ENCODE data around the gene DPEP1. TPM values are rescaled to one million over a fixed set of nuclear protein-coding genes. Genes with fewer than 3 reads are reported as not detected.

Gene DPEP1
- total RNA-seq, 1 donor from 2014 or later: 0.13 TPM

DNA sequence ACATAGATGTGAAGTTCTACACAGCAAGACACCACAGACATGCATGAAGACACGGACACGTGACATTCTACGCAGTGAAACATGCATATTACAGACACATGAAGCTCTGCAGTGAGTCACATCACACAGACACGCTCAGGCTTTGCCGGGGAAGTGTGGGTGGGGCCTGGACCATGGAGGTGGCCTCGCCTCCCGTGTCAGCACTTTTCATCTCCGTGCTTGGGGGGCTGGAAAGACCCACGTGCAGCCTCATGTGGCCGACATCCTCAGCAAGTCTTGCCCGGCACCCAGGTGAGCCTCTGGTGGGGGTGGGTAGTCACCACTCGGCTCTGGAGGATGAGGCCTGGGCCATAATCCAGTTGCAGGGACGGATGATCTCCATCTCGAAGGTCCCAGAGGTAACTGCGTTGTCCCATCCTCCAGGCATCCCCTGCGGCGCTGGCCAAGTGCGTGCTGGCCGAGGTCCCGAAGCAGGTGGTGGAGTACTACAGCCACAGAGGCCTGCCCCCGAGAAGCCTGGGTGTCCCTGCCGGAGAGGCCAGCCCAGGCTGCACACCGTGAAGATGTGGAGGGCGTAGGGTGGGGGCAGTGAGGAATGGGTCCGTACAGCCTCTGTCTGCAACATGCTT lies 17.3 kb upstream of the DPEP1 start:
- ATAC-seq (no peak), DNase-seq (ENCODE audit: low spot score) (no peak)

GRCh38 chr16:89596957-89597649 lies 16.3 kb upstream of the DPEP1 start:
- ATAC-seq: no peak
- no peak for DNase-seq (ENCODE audit: low spot score)

DNA sequence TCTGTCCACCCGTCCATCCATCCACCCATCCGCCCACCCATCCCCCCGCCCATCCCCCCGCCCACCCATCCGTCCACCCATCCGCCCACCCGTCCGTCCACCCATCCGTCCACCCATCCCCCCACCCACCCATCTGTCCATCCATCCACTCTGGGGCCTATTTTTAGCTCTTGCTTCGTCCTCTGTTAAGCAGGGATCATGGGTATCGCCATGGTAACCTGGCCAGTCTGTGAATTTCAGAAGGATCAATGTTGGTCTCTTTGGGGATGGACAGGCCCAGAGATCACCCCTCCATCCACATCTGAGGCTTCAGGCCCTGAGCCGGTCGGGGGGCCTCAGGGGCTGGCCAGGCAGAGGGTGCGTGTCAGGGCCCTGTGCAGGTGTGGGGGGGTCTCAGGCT lies 15.2 kb upstream of the DPEP1 start:
- no peak for ATAC-seq
- no peak for DNase-seq (ENCODE audit: low spot score)

DNA sequence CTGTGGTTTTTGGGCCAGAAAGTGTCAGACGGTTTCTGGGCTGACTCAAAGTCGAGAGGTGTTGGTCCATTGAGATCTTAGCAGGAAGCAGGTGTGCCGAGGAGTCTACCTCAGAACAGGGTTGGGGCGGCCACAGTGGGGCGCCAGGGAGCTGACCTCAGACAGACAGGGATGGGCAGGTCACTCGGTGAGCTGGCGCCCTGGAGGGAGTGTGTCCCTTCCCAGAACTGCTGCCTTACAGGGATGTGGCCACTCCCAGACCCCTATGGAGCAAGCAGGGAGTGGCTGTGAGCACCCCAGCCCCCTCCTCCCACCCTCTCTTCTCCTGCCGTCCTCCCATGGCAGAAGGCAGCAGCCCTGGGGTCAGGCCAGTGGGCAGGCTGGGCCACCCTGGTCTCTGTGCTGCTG lies 14.0 kb upstream of the DPEP1 start:
- DNase-seq (ENCODE audit: low spot score) (no peak), ATAC-seq (peak; percentile 34)

DNA sequence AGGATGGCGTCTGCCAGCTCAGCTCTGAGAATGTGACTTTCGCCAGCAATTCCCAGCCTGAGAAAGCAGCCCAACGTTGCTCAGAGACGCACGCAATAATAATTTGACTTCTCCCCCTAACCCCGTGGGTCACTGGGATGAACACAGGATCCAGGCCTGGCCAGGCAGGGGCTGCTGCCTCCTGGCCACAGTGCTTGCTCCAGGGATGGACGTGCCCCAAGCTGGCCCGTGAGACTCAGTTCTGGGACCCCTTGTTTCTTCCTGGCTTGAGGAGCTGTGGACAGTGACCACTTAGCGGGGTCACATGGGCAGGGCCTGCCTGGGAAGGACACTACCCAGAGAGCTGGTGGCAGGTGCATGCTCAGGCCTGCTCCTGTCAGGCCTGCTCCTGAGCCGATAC lies 13.5 kb upstream of the DPEP1 start:
- no peak for DNase-seq (ENCODE audit: low spot score)
- no peak for ATAC-seq

- ATAC-seq: no peak
- no peak for DNase-seq (ENCODE audit: low spot score)
Observed at GRCh38 chr16:89600427-89600826, 13.0 kb upstream of the DPEP1 start.

DNA sequence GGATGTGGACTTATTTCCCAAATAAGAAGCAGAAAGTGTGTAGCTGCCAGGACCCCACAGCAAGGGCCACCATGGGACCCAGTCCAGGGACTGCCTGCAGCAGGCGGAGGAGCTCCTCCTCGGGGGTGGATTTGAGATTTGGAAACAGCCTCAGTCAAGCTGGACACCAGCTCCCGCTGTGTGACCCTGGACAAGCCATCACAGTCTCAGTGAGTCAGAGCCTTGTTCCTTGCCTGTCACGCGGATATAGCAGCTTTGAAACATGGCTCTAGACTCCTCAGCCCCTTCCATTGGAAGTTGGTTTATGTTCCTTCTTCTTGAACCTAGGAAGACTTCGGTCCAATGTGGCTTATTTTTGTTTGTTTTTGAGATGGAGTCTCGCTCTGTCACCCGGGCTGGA lies 12.5 kb upstream of the DPEP1 start:
- ATAC-seq: no peak
- DNase-seq (ENCODE audit: low spot score): no peak

- DNase-seq (ENCODE audit: low spot score) (no peak), ATAC-seq (no peak)
Observed at GRCh38 chr16:89601906-89602272, 11.6 kb upstream of the DPEP1 start.

GRCh38 chr16:89602273-89602951 lies 11.0 kb upstream of the DPEP1 start:
- DNase-seq (ENCODE audit: low spot score) (no peak), ATAC-seq (peak; percentile 21)

DNA sequence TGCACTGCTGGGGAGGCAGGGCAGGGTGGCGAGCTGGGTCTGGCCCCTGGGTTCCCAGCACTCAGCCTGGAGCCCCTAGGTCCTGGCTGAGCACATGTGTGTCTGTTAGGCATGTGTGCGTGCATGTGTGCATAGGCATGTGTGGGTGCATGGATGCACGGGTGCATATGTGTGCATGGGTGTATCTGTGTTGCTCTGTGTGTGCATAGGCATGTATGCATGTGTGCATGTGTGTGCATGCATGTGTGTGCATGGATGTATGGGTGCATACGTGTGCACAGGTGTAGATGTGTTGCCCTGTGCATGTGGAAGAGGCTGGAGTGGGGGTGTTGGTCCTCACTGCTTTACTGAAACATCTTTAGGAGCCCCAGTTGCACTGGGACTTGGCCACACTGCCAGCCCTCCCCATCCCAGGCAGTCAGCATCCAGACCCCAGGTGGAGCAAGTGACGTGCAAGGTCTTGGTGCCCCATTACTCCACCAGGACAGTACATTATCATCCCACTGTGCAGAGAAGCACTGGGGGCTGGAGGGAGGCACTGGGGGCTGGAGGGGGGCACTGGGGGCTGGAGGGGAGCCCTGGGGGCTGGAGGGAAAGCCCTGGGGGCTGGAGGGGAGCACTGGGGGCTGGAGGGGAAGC lies 10.4 kb upstream of the DPEP1 start:
- ATAC-seq (no peak), DNase-seq (ENCODE audit: low spot score) (no peak)

GRCh38 chr16:89604764-89605163 lies 8.7 kb upstream of the DPEP1 start:
- no peak for DNase-seq (ENCODE audit: low spot score)
- no peak for ATAC-seq

- DNase-seq (ENCODE audit: low spot score) (no peak), ATAC-seq (no peak)
Observed at GRCh38 chr16:89605186-89605970, 8.1 kb upstream of the DPEP1 start.

DNA sequence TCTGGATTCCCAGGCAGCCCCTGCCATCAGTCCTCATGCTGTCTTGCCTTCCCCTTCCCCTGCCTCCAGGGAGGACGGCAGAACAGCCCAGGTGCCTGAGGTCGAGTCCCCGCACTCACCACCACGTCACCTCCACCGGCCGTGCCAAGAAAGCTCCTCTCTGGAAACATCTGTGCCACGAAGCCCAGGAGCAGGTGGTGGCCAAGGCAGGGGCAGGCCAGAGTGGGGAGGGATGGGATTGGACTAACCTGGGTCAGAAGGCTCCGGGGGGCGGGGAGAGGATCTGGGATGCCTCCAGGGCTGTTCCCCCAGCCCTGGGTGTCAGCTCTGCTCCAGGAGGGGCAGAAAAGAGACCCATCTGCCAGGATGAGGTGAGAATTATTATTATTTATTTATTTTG lies 7.4 kb upstream of the DPEP1 start:
- ATAC-seq (no peak), DNase-seq (ENCODE audit: low spot score) (no peak)

DNA sequence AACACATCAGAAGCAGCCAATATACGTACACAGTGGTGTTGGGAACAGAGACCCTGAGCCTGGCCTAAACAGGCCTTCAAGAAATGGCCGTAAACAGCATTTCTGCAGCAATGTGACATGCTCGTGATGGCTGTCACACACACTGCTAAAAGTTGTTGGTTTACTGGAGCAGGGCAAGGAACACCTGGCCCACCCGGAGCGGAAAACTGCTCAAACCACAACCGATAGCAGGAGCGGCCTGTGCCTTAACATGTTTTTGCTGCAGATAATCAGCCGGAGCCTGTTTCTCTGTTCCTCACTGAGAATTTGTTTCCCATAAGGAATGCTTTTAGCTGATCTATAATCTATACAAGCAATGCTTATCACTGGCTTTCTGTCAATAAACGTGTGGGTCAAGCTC lies 6.0 kb upstream of the DPEP1 start:
- no peak for DNase-seq (ENCODE audit: low spot score)
- no peak for ATAC-seq

DNA sequence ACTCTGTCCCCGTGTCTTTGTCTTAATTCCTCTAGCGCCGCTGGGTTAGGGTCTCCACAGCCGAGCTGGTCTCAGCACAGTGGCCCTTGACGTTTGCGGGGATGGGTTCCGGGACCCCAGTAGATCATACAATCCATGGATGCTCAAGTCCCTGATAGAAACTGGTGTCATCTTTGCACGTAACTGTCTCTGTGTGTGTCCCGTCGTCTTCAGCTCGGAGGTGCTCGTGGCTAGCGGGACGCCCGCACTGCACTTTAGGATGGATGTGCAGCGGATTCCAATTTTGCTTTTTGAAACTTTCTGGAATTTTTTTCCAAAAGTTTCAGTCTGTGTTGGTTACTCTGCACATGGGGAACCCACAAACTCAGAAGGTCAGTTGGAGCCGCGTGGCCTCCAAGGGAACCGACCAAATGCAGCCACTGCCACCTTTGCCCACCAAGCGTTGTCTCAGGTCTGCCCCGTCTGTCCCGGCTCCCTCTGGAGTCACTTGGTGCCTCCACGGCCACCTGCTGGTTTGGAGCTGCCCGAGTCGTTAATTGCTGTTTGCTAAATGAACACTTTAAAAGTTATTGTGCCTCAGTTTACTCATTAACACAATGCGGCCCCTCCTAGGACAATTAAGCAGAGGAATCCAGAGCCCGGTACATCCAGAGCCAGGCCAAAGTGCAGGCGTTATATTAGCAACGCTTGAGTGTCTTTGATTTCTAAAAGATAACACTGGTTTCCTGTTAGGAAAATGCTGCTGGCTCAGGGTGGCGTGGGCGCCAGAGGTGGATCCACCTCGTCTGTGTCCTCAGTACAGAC lies 5.3 kb upstream of the DPEP1 start:
- ATAC-seq (no peak), DNase-seq (ENCODE audit: low spot score) (no peak)

GRCh38 chr16:89610108-89610453 lies 3.4 kb upstream of the DPEP1 start:
- ATAC-seq: no peak
- no peak for DNase-seq (ENCODE audit: low spot score)

GRCh38 chr16:89612415-89613166 lies 851 bp upstream of the DPEP1 start:
- DNase-seq (ENCODE audit: low spot score): no peak
- ATAC-seq: no peak

GRCh38 chr16:89613954-89614459 lies 565 bp downstream of the DPEP1 start:
- no peak for DNase-seq (ENCODE audit: low spot score)
- no peak for ATAC-seq

- DNase-seq (ENCODE audit: low spot score) (no peak), ATAC-seq (peak; percentile 19)
Observed at GRCh38 chr16:89615176-89615575, 1.7 kb downstream of the DPEP1 start.
